ENCODE results near the gene RARB.

The RARB gene

DNA sequence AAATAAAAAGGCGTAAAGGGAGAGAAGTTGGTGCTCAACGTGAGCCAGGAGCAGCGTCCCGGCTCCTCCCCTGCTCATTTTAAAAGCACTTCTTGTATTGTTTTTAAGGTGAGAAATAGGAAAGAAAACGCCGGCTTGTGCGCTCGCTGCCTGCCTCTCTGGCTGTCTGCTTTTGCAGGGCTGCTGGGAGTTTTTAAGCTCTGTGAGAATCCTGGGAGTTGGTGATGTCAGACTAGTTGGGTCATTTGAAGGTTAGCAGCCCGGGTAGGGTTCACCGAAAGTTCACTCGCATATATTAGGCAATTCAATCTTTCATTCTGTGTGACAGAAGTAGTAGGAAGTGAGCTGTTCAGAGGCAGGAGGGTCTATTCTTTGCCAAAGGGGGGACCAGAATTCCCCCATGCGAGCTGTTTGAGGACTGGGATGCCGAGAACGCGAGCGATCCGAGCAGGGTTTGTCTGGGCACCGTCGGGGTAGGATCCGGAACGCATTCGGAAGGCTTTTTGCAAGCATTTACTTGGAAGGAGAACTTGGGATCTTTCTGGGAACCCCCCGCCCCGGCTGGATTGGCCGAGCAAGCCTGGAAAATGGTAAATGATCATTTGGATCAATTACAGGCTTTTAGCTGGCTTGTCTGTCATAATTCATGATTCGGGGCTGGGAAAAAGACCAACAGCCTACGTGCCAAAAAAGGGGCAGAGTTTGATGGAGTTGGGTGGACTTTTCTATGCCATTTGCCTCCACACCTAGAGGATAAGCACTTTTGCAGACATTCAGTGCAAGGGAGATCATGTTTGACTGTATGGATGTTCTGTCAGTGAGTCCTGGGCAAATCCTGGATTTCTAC, at the start of gene RARB:
RARB (plus strand) TSS at position 322 of the 847 bp plus-strand sequence; CDS start at position 791, 469 bp downstream.
- DNase-seq (ENCODE audit: low read depth, low spot score): peak; percentile 97

GRCh38 chr3:25378786-25379311, 49.2 kb upstream of the RARB start:
- in situ Hi-C loops (cut with HindIII; ENCODE audit: low sequenced_read_pairs): no loop called here

More for the DNA sequence above, at the start of gene RARB:
- H3K4me3 ChIP-seq (ENCODE audit: low read depth, low read length): peak within 1 kb of the TSS; percentile 47
- no peak for TF ChIP-seq CTCF (IDR thresholded peaks at IDR 0.05; ENCODE audit: low read depth, low read length)
- in situ Hi-C loops (cut with HindIII; ENCODE audit: low sequenced_read_pairs): no loop called here

DNA sequence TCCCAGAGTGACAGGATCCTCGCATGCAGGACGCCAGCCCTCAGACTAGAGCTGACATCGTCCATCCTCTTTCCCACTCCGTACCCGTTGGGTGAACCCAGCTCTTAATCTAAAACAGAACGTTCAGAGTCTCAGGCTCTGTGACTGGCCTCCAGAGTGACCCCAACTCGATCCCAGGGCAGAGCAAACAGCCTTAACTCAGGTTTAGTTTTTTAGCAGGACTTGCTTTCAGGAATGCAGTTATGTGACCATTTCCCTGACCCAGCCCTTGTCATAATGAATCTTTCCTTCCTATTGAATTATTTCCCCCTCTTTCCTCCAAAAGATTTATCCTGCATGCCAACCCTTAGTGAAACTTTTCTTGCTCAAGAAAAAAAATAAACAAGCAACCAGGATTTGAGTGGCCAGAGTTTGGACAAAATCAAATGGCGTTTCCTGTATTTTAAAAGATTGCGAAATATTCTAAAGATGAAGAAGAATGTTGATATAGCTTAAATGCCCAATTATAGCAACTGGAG, 47.8 kb upstream of the RARB start:
- TF ChIP-seq CTCF (IDR thresholded peaks at IDR 0.05; ENCODE audit: low read depth, low read length): no peak
- H3K4me3 ChIP-seq (ENCODE audit: low read depth, low read length): no peak overlapping the region
- DNase-seq (ENCODE audit: low read depth, low spot score): peak; percentile 2
- in situ Hi-C loops (cut with HindIII; ENCODE audit: low sequenced_read_pairs): no loop called here

More at GRCh38 chr3:25378786-25379311, 49.2 kb upstream of the RARB start:
- no peak for TF ChIP-seq CTCF (IDR thresholded peaks at IDR 0.05; ENCODE audit: low read depth, low read length)
- DNase-seq (ENCODE audit: low read depth, low spot score): no peak
- H3K4me3 ChIP-seq (ENCODE audit: low read depth, low read length): no peak overlapping the region

DNA sequence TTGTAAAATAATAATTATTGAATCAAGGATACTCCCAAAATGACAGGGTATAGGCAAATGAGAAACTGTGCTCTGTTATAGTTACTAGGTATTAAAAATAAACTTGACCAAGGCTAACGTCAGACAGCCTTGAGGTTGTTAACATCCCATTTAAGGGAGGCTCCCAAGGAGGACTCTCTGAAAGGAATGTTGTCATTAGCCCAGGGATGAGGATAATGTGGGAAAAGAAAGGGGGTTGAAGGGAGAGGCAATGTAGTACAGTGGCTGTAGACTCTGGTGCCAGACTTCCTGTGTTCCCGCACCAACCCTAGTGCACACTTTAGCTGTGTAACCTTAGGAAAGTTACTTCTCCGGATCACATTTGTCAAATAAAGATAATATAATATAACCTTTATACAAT, 47.0 kb upstream of the RARB start:
- H3K4me3 ChIP-seq (ENCODE audit: low read depth, low read length): no peak overlapping the region
- peak; percentile 8 for DNase-seq (ENCODE audit: low read depth, low spot score)
- TF ChIP-seq CTCF (IDR thresholded peaks at IDR 0.05; ENCODE audit: low read depth, low read length): no peak
- in situ Hi-C loops (cut with HindIII; ENCODE audit: low sequenced_read_pairs): no loop called here

- no peak for DNase-seq (ENCODE audit: low read depth, low spot score)
- no peak for TF ChIP-seq CTCF (IDR thresholded peaks at IDR 0.05; ENCODE audit: low read depth, low read length)
- in situ Hi-C loops (cut with HindIII; ENCODE audit: low sequenced_read_pairs): no loop called here
- no peak overlapping the region for H3K4me3 ChIP-seq (ENCODE audit: low read depth, low read length)
These were observed 43.6 kb upstream of the RARB start for GRCh38 chr3:25384471-25384870.

DNA sequence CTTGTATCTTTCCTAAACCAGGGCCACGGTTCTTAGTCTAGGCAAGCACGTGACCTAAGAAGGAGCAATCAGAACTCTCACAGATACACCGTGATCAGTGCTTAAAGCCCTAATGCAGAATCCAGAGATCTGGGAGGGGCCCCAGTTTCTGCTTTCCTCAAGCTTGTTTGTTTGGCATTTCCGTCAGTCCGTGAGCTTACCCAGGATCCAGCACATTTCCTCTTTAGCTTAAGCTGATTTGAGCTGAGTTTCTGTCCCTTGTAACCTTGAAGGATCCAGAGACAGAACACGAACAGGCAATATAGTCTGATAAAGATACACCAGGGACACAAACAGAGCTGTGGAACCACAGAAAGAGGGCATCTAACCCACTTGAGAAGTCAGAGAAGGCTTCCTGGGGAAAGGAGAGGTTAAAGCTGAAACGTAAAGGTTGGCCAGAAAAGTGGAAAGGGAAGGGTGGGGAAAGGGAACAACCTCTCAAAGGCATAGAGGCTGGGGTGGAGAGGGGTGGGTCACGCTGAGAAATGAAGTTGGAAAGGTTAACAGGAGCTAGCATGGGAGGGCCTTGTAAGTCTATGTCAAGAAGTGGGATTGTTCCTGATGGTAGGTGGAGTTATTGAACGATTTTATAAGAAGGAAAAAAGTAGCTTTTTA, 42.1 kb upstream of the RARB start:
- H3K4me3 ChIP-seq (ENCODE audit: low read depth, low read length): no peak overlapping the region
- in situ Hi-C loops (cut with HindIII; ENCODE audit: low sequenced_read_pairs): no loop called here
- no peak for TF ChIP-seq CTCF (IDR thresholded peaks at IDR 0.05; ENCODE audit: low read depth, low read length)
- no peak for DNase-seq (ENCODE audit: low read depth, low spot score)
